Heart left ventricle (tissue), 16 donors: ENCODE data around the gene PVR. TPM values are rescaled to one million over a fixed set of nuclear protein-coding genes. Genes with fewer than 3 reads are reported as not detected.

Experiments
- ATAC-seq, 4 donors: fragments of 200-7000 bp; cut with Tn5 transposase; one replicate each; pipeline ENCODE4 v1.9.1; 2020 to 2022; ENCODE audit warnings: moderate library complexity in 4 of 4, mild to moderate bottlenecking in 3 of 4, moderate number of reproducible peaks in 1 of 4
- DNase-seq, 5 donors: peaks; one replicate each; pipeline ENCODE4 v3.0.0-alpha.2; 2020
- H3K27ac ChIP-seq, 12 donors: fragments of 200-600 bp; sonication (generic) in 4 of 12; one replicate each; pipeline versions ENCODE4 v1.5.0 to v1.8.0; 2016 to 2022; ENCODE audit warnings: mild to moderate bottlenecking in 2 of 12
- H3K27me3 ChIP-seq, 9 donors: fragments of 200-600 bp; sonication (generic) in 2 of 9; one replicate each; pipeline versions ENCODE4 v1.5.1 to v1.8.0; 2016 to 2022; ENCODE audit warnings: mild to moderate bottlenecking in 3 of 9
- H3K36me3 ChIP-seq, 9 donors: fragments of 200-600 bp; sonication (generic) in 2 of 9; one replicate each; pipeline versions ENCODE4 v1.5.0 to v1.8.0; 2018 to 2022; ENCODE audit warnings: mild to moderate bottlenecking in 2 of 9
- H3K4me1 ChIP-seq, 12 donors: fragments of 200-600 bp; sonication (generic) in 4 of 12; one replicate each; pipeline versions ENCODE4 v1.5.0 to v1.8.0; 2016 to 2022; ENCODE audit warnings: mild to moderate bottlenecking in 3 of 12
- H3K4me3 ChIP-seq, 12 donors: fragments of 200-600 bp; sonication (generic) in 4 of 12; one replicate each; pipeline versions ENCODE4 v1.5.0 to v1.8.0; 2017 to 2022; ENCODE audit warnings: mild to moderate bottlenecking in 9 of 12, moderate library complexity in 4 of 12
- H3K9me3 ChIP-seq, 12 donors: fragments of 200-600 bp; sonication (generic) in 4 of 12; one replicate each; pipeline versions ENCODE4 v1.5.0 to v1.8.0; 2016 to 2022; ENCODE audit warnings: mild to moderate bottlenecking in 1 of 12
- POLR2A ChIP-seq, 2 donors: fragments of 450-650 bp; IDR thresholded peaks; one replicate each; pipeline ENCODE4 v1.6.1; 2017; ENCODE audit warnings: antibody characterized with exemption in 2 of 2, mild to moderate bottlenecking in 2 of 2, moderate library complexity in 2 of 2
- WGBS, 4 donors: extraction: QIAGEN DNeasy Blood & Tissue Kit in 2 of 4; methylation state at CpG; one replicate each; pipeline versions ENCODE4 v1.1.5 to v1.1.7; 2013 to 2018; 5-methylcytosine and 5-hydroxymethylcytosine counted together
- intact Hi-C, 10 donors: fragments of 100-400 bp; cut with DNase I; formaldehyde crosslinking; loops; one replicate each; pipeline versions ENCODE4 v1.11.1 to v1.14.2; 2022
- polyA plus RNA-seq, 2 donors: library from polyadenylated mRNA; stranded (reverse); fragments of 200-250 nt; gene quantifications; one replicate each; pipeline ENCODE4 v1.2.3, GENCODE V29; 2013
- total RNA-seq, 9 donors: library from RNA; depleted of rRNA in 2 of 9; stranded (reverse); fragments of >200 nt in 2 of 9; fragmentation: NEBNext Ultra II Directional in 3 of 9; extraction: Animal tissue kit (Norgen Biotek cat#: 25700) in 3 of 9; gene quantifications; one replicate each; pipeline versions ENCODE4 v1.1.0 to v1.2.4, GENCODE V29; 2016 to 2023
- TF ChIP-seq, protein P1 (sequence below), 12 donors: fragments of 200-600 bp; sonication (generic) in 4 of 12; IDR thresholded peaks; one replicate each; pipeline versions ENCODE4 v1.5.0 to v1.8.0; 2018 to 2022; ENCODE audit warnings: antibody characterized with exemption in 12 of 12, mild to moderate bottlenecking in 5 of 12
- donor health status: ischemic (EF 13 %, LVEDD 7.1; RV severe dilation, severe dysfunction).
- donor health status: healthy with polysubstance abuse.
- donor health status: DM: no; HTN: yes; CAD: no.
- donor health status: DM: no; HTN: no; CAD: no.
- donor health status: ischemic (EF 25% LVEDD 6.9; RV normal size, moderate dysfunction).
- donor health status: ischemic (EF 25% LVEDD 5.7; RV mildly dilated, moderate dysfunction).
- donor health status: healthy.
- donor health status: DM: yes; HTN: yes; CAD: no.
- donor health status: ischemic (EF 35%, LVEDD 5.7; RV mildly dilated, moderate dysfunction).
- donor health status: nonischemic (EF 11% LVEDD 7.7; RV severe dilation, severe dysfunction).
- donor health status: DM: yes; HTN: yes; CAD: no.
- donor health status: PGD.
- donor health status: ischemic (EF 29% LVEDD 5.4; RV normal size, mild dysfunction).
- donor health status: nonischemic (EF 23%, LVEDD 6.1; RV moderate dilation, normal function).

The PVR gene
- total and polyA plus RNA-seq, 11 donors, result 33.7 to 143 (median 49.1) TPM

DNA sequence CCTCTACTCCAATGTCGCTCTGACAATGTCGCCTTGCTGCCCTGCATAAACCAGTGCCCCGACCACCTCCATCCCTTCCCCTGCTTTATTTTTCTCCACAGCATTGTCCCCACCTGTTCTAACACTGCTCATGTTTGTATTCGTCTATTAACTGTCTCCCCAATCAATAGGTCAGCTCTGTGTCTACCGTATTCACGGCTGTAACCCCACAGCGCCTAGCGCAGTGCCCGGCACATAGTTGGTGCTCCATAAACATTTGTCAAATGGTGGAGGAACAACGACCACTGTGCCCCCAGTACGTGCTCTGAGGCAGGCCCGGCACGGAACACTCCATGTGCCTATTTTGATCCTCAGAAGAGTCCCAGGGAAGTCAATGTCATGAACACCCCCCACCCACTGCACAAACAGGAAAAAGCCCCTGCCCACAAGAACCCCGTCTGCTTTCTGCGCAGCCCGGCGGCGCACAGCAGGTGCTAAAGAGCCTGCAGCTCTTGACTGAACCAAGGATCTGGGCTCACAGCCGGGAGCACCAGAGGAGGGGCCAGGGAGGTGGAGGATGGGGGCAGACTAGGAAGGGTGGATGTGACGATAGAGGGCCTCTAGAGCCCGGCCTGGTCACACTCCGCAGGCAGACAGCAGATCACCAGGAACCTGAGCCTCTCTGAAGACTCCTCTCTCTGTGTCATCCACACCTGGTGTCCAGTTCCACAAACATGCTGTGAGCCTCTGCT, 53.4 kb downstream of the PVR start:
- 64 to 72% (median 70%) methylated on average over 22 of the region's 22 CpGs for WGBS, 4 donors
- ATAC-seq, result no peak
- H3K9me3 ChIP-seq, result no peaks in the 10 kb centered on the region
- intact Hi-C loops, result no loop called here
- no peak overlapping the region for H3K4me3 ChIP-seq
- H3K27ac ChIP-seq, result no peak overlapping the region
- no peaks in the 10 kb centered on the region for H3K36me3 ChIP-seq
- peaks cover 0 to 18% (median 9%) of the 10 kb centered on the region in 12 donors for H3K4me1 ChIP-seq
- DNase-seq, result no peak
- H3K27me3 ChIP-seq, result no peaks in the 10 kb centered on the region
- TF ChIP-seq, protein P1, sequence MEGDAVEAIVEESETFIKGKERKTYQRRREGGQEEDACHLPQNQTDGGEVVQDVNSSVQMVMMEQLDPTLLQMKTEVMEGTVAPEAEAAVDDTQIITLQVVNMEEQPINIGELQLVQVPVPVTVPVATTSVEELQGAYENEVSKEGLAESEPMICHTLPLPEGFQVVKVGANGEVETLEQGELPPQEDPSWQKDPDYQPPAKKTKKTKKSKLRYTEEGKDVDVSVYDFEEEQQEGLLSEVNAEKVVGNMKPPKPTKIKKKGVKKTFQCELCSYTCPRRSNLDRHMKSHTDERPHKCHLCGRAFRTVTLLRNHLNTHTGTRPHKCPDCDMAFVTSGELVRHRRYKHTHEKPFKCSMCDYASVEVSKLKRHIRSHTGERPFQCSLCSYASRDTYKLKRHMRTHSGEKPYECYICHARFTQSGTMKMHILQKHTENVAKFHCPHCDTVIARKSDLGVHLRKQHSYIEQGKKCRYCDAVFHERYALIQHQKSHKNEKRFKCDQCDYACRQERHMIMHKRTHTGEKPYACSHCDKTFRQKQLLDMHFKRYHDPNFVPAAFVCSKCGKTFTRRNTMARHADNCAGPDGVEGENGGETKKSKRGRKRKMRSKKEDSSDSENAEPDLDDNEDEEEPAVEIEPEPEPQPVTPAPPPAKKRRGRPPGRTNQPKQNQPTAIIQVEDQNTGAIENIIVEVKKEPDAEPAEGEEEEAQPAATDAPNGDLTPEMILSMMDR (IDR thresholded peaks at IDR 0.05), result no peak
- TF ChIP-seq POLR2A (IDR thresholded peaks at IDR 0.05), result no peak

- H3K36me3 ChIP-seq, result no peaks in the 10 kb centered on the region
- DNase-seq (no peak), ATAC-seq (no peak)
- intact Hi-C loops, result no loop called here
- no peak overlapping the region for H3K27ac ChIP-seq
- TF ChIP-seq POLR2A (IDR thresholded peaks at IDR 0.05), result no peak
- TF ChIP-seq, protein P1 (IDR thresholded peaks at IDR 0.05), result no peak
- WGBS, 4 donors, result 84 to 91% (median 90%) methylated on average over 4 of the region's 4 CpGs
- no peak overlapping the region for H3K4me3 ChIP-seq
- H3K27me3 ChIP-seq, result no peaks in the 10 kb centered on the region
- H3K9me3 ChIP-seq, result no peaks in the 10 kb centered on the region
- H3K4me1 ChIP-seq, result peaks cover 0 to 13% (median 5%) of the 10 kb centered on the region in 12 donors
Measured at GRCh38 chr19:44697670-44698034, 53.9 kb downstream of the PVR start.

- ATAC-seq (peak in 1 of 4 donors; percentile 14), DNase-seq (no peak)
- H3K4me3 ChIP-seq, result no peak within 1 kb of the TSS
- no peaks in the 10 kb centered on the region for H3K9me3 ChIP-seq
- intact Hi-C loops, result no loop called here
- H3K4me1 ChIP-seq, result peaks cover 0 to 11% (median 2%) of the 10 kb centered on the region in 12 donors
- H3K36me3 ChIP-seq, result no peaks in the 10 kb centered on the region
- TF ChIP-seq POLR2A (IDR thresholded peaks at IDR 0.05), result no peak
- 88 to 92% (median 90%) methylated on average over 11 to 13 of the region's 13 CpGs for WGBS, 4 donors
- no peak within 1 kb of the TSS for H3K27ac ChIP-seq
- H3K27me3 ChIP-seq, result no peaks in the 10 kb centered on the region
Measured at GRCh38 chr19:44698492-44699201, 54.9 kb downstream of the PVR start, which contains the start of gene CEACAM16. TSS of gene CEACAM16 (plus strand) at chr19:44699151. CDS start at chr19:44701457, 2,306 bp downstream.

DNA sequence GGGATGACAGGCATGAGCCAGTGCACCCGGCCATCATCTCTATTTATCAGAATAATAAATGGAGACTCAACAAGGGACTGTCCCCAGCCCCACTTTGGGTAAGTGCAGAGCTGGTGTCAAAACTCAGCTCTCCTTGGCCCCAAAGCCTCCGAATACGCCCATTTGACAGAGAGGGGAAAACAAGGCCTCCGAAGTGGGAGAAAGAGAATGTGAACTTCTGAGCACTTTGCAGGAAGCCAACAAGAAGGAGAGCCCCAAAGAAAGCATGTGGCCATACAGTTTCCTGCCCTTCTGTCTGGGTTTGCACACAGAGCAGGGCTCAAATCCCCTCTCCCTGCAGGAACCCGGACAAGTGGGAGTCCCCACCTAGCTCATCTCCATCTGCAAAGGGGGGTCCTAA, 56.8 kb downstream of the PVR start:
- Histone ChIP-seq H3K27me3 (no peaks in the 10 kb centered on the region), H3K4me3 (no peak overlapping the region), H3K36me3 (no peaks in the 10 kb centered on the region), H3K9me3 (no peaks in the 10 kb centered on the region), H3K27ac (no peak overlapping the region), H3K4me1 (peaks cover 0 to 2% (median 0%) of the 10 kb centered on the region in 12 donors)
- ATAC-seq (no peak), DNase-seq (no peak)
- intact Hi-C loops, result no loop called here
- WGBS, 4 donors, result 87 to 94% (median 92%) methylated on average over 5 of the region's 5 CpGs
- TF ChIP-seq, protein P1 (IDR thresholded peaks at IDR 0.05), result no peak
- no peak for TF ChIP-seq POLR2A (IDR thresholded peaks at IDR 0.05)
